CD1c-positive myeloid dendritic cell (primary cell): ENCODE results near the gene HMG20B.
A peak's percentile ranks its signal among the peaks of the same experiment; 100 is the strongest.
"Not testable (repeated sequence)": the region's sequence is repeated elsewhere in the genome, so short reads cannot be mapped to it uniquely, and the experiment has no call there.

Experiments
- DNase-seq: peaks from one replicate; pipeline ENCODE4 v3.0.0-alpha.2; 2016; ENCODE audit errors: extremely low spot score

Gene HMG20B

GRCh38 chr19:3572855-3573161 is at the start of gene HMG20B:
Gene HMG20B (plus strand): TSS chr19:3572944. CDS start chr19:3573310, 366 bp downstream.
- DNase-seq, result no peak

- DNase-seq, result no peak
Measured at GRCh38 chr19:3523361-3524077, 49.2 kb upstream of the HMG20B start.

GRCh38 chr19:3524078-3524842 is 48.5 kb upstream of the HMG20B start:
- no peak for DNase-seq

GRCh38 chr19:3524904-3525451 is 47.8 kb upstream of the HMG20B start:
- no peak for DNase-seq

GRCh38 chr19:3526507-3527237 is 46.1 kb upstream of the HMG20B start:
- DNase-seq, result no peak

GRCh38 chr19:3527238-3527910 is 45.4 kb upstream of the HMG20B start:
- no peak for DNase-seq

- no peak for DNase-seq
Measured at GRCh38 chr19:3528080-3528479, 44.7 kb upstream of the HMG20B start.

- DNase-seq, result no peak
Measured at GRCh38 chr19:3528539-3529211, 44.1 kb upstream of the HMG20B start.

GRCh38 chr19:3529299-3529698 is 43.4 kb upstream of the HMG20B start:
- DNase-seq, result not testable (repeated sequence)

- DNase-seq, result no peak
Measured at GRCh38 chr19:3530389-3530788, 42.4 kb upstream of the HMG20B start.

GRCh38 chr19:3531716-3532115 is 41.0 kb upstream of the HMG20B start:
- no peak for DNase-seq

GRCh38 chr19:3532154-3532786 is 40.5 kb upstream of the HMG20B start:
- DNase-seq, result no peak

- DNase-seq, result no peak
Measured at GRCh38 chr19:3533033-3533432, 39.7 kb upstream of the HMG20B start.

- DNase-seq, result no peak
Measured at GRCh38 chr19:3533563-3534216, 39.1 kb upstream of the HMG20B start.

- DNase-seq, result no peak
Measured at GRCh38 chr19:3534375-3535234, 38.1 kb upstream of the HMG20B start.

- DNase-seq, result no peak
Measured at GRCh38 chr19:3535235-3535535, 37.6 kb upstream of the HMG20B start.

- no peak for DNase-seq
Measured at GRCh38 chr19:3535563-3535965, 37.2 kb upstream of the HMG20B start.

GRCh38 chr19:3535981-3536380 is 36.8 kb upstream of the HMG20B start:
- DNase-seq, result no peak

GRCh38 chr19:3536429-3537100 is 36.2 kb upstream of the HMG20B start:
- DNase-seq, result peak; percentile 65
